Measurements from ENCODE around the gene KIF5B. TPM values are rescaled to one million over a fixed set of nuclear protein-coding genes. Genes with fewer than 3 reads are reported as not detected.

Gene KIF5B
- total and polyA plus RNA-seq, 10 of the 15 experiments (the other 5 are each of a cell fraction or from before 2014, with no cell fraction given): 14.7 to 47.4 (median 33.1) TPM

- peak overlapping the region; percentile 22; the same call in 1 of the 2 replicates for H3K4me2 ChIP-seq (ENCODE audit: control insufficient read depth, insufficient read depth)
- TF ChIP-seq GATAD2B (conservative IDR thresholded peaks at IDR 0.05; ENCODE audit: low read depth) (no peak), STAT3 (IDR thresholded peaks at IDR 0.05; ENCODE audit: low read depth, low read length) (no peak), SREBF2 (IDR thresholded peaks at IDR 0.05; ENCODE audit: low read length) (no peak), PRDM15 (CRISPR knock-in tag; IDR thresholded peaks at IDR 0.05) (no peak), WRNIP1 (IDR thresholded peaks at IDR 0.05; ENCODE audit: borderline replicate concordance, low read depth, low read length) (no peak), SMC3 (IDR thresholded peaks at IDR 0.05; ENCODE audit: borderline replicate concordance, low read length) (no peak)
- no peaks in the 10 kb centered on the region for H3K27me3 ChIP-seq (replicated peaks in 1 of 2; ENCODE audit: control insufficient read depth in 2 of 2, insufficient read depth in 2 of 2, low read length in 1 of 2)
- POLR2A ChIA-PET: interaction anchor here (0.6 kb wide), 1 partner anchor 980 kb away, joined by 3 read pairs; no protein-coding TSS in a partner anchor
- CTCF ChIA-PET: no interaction called here
- no peak overlapping the region for H3K4me3 ChIP-seq
- no peaks in the 10 kb centered on the region; the same call in 1 of the 2 replicates for H4K20me1 ChIP-seq (ENCODE audit: control insufficient read depth, insufficient read depth)
- no TSS peak for BruUV-seq (replicated peaks)
- WGBS (ENCODE audit: insufficient coverage, insufficient replicate concordance, low lambda C conversion rate, missing lambda C conversion rate): 2% methylated on average over 4 of the region's 4 CpGs
- no peak for DNase-seq (ENCODE audit: low read depth, low spot score)
- no peak overlapping the region for H2AFZ ChIP-seq (ENCODE audit: control insufficient read depth, low read depth, low read length)
- peaks cover 6% of the 10 kb centered on the region; the same call in 1 of the 2 replicates for H3K4me1 ChIP-seq (ENCODE audit: control insufficient read depth, insufficient read depth, low read length)
- H3K36me3 ChIP-seq (ENCODE audit: control insufficient read depth in 2 of 2, insufficient read depth in 2 of 2, low read length in 1 of 2): peaks cover 0 to 14% of the 10 kb centered on the region in 2 experiments; a peak in 3 of 4 replicates
- H3K9me3 ChIP-seq (replicated peaks; ENCODE audit: control insufficient read depth, insufficient read depth, low read length): no peaks in the 10 kb centered on the region; the same call in 2 of the 3 replicates
- in situ Hi-C loops (cut with MboI): no loop called here
- H3K27ac ChIP-seq (ENCODE audit: control insufficient read depth, insufficient read depth): no peak overlapping the region
- peaks cover 89% of the 10 kb centered on the region for H3K79me2 ChIP-seq (ENCODE audit: control insufficient read depth, insufficient read depth, low read length)
- intact Hi-C loops (cut with micrococcal nuclease; ENCODE audit: unreplicated experiment): no loop called here
- SMC1A ChIA-PET (ENCODE audit: uncharacterized antibody, unreplicated experiment): interaction anchor here (0.5 kb wide), 1 partner anchor 106 kb away, joined by 3 read pairs; no protein-coding TSS in a partner anchor
- no peak overlapping the region for H3K9ac ChIP-seq (ENCODE audit: control insufficient read depth, insufficient read depth, low read length)
- no peak for ATAC-seq
- FAIRE-seq: no peak
- RAD21 ChIA-PET (ENCODE audit: unreplicated experiment): no interaction called here
Measured at GRCh38 chr10:32049113-32049512, 7.1 kb downstream of the KIF5B start.

All from GM12878 (cell line).